Retinal pigment epithelial cell (primary cell): Measurements from ENCODE around the gene MMP20.

ENCODE experiments used
- DNase-seq: peaks from one replicate; pipeline ENCODE4 v3.0.0-alpha.2; 2010; ENCODE audit warnings: low read depth
- H3K4me3 ChIP-seq: 2 replicates; pipeline ENCODE4 v1.5.1; 2011; ENCODE audit warnings: mild to moderate bottlenecking, low read length, control low read depth, moderate library complexity
- TF ChIP-seq, protein P1 (sequence below): conservative IDR thresholded peaks from 2 replicates; pipeline ENCODE4 v1.5.1; 2011; ENCODE audit warnings: low read depth, low read length, control low read depth, inconsistent platforms

The MMP20 gene

DNA sequence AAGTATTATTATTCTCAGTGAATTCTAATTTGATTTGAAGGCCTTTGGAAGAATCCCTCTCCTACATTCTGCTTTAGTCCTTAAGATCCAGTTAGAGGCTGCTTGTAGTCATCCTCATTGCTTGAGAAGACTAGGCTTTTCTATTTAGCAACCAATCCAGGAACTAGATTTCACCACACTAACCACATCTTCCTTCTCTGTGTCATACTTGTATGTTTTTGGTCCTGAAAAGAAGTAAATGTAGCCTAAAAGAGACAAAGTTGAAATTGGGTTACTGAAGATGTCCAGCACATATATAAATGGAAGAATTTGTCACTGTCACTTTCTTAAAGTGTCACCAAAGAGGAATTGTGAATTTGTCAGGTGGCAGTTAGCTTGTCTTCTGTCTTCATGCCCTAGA lies 48.0 kb downstream of the MMP20 start:
- no peak overlapping the region for H3K4me3 ChIP-seq
- TF ChIP-seq, protein P1, sequence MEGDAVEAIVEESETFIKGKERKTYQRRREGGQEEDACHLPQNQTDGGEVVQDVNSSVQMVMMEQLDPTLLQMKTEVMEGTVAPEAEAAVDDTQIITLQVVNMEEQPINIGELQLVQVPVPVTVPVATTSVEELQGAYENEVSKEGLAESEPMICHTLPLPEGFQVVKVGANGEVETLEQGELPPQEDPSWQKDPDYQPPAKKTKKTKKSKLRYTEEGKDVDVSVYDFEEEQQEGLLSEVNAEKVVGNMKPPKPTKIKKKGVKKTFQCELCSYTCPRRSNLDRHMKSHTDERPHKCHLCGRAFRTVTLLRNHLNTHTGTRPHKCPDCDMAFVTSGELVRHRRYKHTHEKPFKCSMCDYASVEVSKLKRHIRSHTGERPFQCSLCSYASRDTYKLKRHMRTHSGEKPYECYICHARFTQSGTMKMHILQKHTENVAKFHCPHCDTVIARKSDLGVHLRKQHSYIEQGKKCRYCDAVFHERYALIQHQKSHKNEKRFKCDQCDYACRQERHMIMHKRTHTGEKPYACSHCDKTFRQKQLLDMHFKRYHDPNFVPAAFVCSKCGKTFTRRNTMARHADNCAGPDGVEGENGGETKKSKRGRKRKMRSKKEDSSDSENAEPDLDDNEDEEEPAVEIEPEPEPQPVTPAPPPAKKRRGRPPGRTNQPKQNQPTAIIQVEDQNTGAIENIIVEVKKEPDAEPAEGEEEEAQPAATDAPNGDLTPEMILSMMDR = no peak
- no peak for DNase-seq

DNA sequence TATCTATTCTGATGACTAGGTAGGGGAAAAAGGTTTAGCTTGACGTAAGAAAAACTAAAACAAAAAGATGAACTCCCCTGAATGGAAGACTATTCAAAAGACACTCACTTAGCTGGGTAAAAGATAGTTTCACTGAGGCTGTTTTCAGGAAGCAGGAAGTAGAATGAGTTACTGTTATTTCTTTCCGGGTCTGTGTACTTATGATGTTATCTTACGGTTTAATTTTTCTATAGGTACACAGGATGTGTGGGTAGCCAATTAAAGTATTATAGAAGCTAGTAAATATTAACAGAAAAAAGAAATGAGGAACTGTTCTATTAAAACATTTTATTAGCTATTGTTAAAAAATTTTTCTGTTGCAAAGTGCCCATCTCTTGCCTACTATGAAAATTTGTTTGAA lies 48.8 kb downstream of the MMP20 start:
- TF ChIP-seq, protein P1 = no peak
- H3K4me3 ChIP-seq = no peak overlapping the region
- DNase-seq = no peak

DNA sequence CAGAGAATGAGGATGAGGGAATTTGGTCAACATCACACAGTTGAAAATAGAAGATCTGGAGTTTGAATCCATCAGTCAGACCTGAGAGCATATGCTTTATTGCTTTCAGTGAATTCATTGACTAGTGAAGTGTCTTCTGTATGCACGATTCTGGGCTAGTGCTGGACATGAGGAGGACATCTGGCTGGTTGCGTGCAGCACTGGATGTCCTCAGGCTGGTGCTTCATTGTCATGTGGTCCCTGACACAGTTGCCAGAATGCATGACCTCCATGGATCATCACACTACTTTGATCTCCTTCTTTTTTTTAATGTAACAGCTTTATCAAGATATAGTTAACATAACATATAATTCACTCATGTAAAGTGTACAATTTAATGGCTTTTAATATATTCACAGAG lies 50.1 kb downstream of the MMP20 start:
- H3K4me3 ChIP-seq = no peak overlapping the region
- TF ChIP-seq, protein P1 = no peak
- DNase-seq = no peak

DNA sequence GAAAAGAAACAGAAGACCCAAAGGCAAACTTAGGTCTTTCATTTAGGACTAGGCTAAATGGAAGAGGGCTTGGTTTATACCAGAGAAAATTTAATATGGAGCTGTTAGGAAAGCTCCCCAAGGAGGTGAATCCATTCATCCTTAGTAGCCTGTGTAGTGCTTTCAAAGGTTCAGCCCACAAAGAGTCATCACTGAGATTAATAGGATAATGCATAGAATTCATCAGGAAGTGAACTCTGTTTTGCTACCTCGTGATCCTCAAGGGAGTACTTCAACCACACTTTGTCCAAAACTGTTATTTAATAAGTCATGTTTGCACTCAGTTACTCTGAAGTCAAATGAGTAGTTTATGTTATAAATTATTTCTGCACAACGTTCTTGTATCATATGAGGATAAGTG lies 51.3 kb downstream of the MMP20 start:
- DNase-seq = peak; percentile 63
- TF ChIP-seq, protein P1 = no peak
- no peak overlapping the region for H3K4me3 ChIP-seq

DNA sequence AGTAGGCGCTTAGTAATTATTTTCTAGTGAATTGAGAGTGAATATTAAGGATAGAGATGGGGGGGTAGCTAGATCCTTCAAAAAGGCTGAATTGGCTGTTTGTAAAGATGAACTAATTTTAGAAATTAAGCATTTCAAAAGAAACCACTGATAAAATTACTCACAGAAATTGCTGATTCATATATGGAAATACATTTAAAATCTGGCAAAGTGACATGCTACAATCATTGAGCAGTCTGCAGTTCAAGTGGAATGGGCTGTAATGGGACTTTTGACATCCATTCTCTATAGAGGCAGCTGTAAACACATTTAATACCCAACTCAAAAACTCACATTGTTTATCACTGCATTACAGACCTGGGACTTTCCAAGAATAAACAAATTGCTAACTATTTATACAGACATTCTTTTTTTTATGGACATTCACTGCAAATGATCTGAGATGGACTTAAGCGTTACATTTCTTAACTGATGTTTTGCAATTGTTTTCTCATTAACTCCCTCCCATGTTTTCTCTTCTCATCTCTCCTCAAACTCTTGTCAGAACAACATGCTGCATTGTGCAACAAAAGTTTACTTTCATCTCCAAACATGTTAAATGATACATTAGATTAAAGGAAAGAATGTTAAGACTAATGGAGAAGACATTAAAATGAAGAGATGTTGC lies 52.4 kb downstream of the MMP20 start:
- no peak for DNase-seq
- TF ChIP-seq, protein P1 = no peak
- no peak overlapping the region for H3K4me3 ChIP-seq

DNA sequence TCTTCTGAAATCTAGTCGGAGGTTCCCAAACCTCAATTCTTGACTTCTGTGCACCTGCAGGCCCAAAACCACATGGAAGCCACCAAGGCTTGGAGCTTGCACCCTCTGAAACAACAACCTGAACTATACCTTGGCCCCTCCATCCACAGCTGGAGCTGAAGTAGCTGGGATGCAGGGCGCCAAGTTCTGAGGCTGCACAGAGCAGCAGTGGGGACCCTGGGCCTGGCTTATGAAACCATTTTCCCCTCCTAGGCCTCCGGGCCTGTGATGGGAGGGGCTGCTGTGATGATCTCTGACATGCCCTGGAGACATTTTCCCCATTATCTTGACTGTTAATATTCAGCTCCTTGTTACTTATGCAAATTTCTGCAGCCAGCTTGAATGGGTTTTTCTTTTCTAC lies 56.3 kb downstream of the MMP20 start:
- TF ChIP-seq, protein P1 = no peak
- H3K4me3 ChIP-seq = no peak overlapping the region
- no peak for DNase-seq

DNA sequence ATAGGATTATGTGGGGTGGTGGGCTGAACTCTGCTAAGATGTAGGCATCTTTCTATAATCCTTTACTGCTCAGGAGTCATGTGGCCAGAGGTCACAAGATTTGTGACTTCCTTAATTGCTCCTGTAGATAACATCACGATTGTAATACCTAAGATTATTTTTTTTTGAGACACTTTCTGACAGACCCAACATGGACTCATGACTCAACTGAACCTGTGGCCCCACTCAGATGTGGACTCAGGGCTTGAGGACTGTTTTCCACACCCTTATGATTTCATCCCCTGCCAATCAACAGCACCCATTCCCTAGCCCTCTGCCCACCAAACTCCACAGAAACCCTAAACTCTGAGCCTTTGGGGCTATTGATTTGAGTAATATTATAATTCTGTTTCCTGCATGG lies 59.0 kb downstream of the MMP20 start:
- TF ChIP-seq, protein P1 = no peak
- H3K4me3 ChIP-seq = no peak overlapping the region

More for the DNA sequence above, 59.0 kb downstream of the MMP20 start:
- DNase-seq = no peak
